Measurements from ENCODE around the gene PDGFB. TPM values are rescaled to one million over a fixed set of nuclear protein-coding genes. Genes with fewer than 3 reads are reported as not detected.

The PDGFB gene
- total and polyA plus RNA-seq, 7 donors: 1.4 to 9.6 (median 5.5) TPM

GRCh38 chr22:39177456-39177775 is 67.4 kb downstream of the PDGFB start:
- intact Hi-C loops (cut with DNase I): no loop called here
- Histone ChIP-seq H3K4me3 (no peak overlapping the region), H3K27me3 (no peaks in the 10 kb centered on the region), H3K27ac (peak overlapping the region; percentile 70 to 76 (median 73)), H3K36me3 (no peaks in the 10 kb centered on the region), H3K4me1 (peaks cover 0 to 45% (median 33%) of the 10 kb centered on the region in 4 donors), H3K9me3 (peaks cover 0 to 1% (median 0%) of the 10 kb centered on the region in 4 donors)
- DNase-seq: no peak
- TF ChIP-seq POLR2AphosphoS5 (IDR thresholded peaks at IDR 0.05): no peak
- TF ChIP-seq, protein P1, sequence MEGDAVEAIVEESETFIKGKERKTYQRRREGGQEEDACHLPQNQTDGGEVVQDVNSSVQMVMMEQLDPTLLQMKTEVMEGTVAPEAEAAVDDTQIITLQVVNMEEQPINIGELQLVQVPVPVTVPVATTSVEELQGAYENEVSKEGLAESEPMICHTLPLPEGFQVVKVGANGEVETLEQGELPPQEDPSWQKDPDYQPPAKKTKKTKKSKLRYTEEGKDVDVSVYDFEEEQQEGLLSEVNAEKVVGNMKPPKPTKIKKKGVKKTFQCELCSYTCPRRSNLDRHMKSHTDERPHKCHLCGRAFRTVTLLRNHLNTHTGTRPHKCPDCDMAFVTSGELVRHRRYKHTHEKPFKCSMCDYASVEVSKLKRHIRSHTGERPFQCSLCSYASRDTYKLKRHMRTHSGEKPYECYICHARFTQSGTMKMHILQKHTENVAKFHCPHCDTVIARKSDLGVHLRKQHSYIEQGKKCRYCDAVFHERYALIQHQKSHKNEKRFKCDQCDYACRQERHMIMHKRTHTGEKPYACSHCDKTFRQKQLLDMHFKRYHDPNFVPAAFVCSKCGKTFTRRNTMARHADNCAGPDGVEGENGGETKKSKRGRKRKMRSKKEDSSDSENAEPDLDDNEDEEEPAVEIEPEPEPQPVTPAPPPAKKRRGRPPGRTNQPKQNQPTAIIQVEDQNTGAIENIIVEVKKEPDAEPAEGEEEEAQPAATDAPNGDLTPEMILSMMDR (IDR thresholded peaks at IDR 0.05): no peak
- TF ChIP-seq EP300 (IDR thresholded peaks at IDR 0.05): no peak
- no peak for TF ChIP-seq POLR2A (IDR thresholded peaks at IDR 0.05)
- WGBS, 2 donors: 84 to 94% methylated on average over 2 of the region's 2 CpGs

- intact Hi-C loops (cut with DNase I): no loop called here
- Histone ChIP-seq H3K27me3 (no peaks in the 10 kb centered on the region), H3K36me3 (no peaks in the 10 kb centered on the region), H3K27ac (peak overlapping the region; percentile 70 to 76 (median 73)), H3K9me3 (peaks cover 0 to 1% (median 0%) of the 10 kb centered on the region in 4 donors), H3K4me3 (no peak overlapping the region), H3K4me1 (peaks cover 0 to 45% (median 33%) of the 10 kb centered on the region in 4 donors)
- TF ChIP-seq POLR2A (IDR thresholded peaks at IDR 0.05) (no peak), POLR2AphosphoS5 (IDR thresholded peaks at IDR 0.05) (no peak), EP300 (IDR thresholded peaks at IDR 0.05) (no peak)
- TF ChIP-seq, protein P1 (IDR thresholded peaks at IDR 0.05): no peak
- WGBS, 2 donors: 85 to 90% methylated on average over 14 of the region's 14 CpGs
- no peak for DNase-seq
Measured at GRCh38 chr22:39176714-39177455, 67.9 kb downstream of the PDGFB start.

DNA sequence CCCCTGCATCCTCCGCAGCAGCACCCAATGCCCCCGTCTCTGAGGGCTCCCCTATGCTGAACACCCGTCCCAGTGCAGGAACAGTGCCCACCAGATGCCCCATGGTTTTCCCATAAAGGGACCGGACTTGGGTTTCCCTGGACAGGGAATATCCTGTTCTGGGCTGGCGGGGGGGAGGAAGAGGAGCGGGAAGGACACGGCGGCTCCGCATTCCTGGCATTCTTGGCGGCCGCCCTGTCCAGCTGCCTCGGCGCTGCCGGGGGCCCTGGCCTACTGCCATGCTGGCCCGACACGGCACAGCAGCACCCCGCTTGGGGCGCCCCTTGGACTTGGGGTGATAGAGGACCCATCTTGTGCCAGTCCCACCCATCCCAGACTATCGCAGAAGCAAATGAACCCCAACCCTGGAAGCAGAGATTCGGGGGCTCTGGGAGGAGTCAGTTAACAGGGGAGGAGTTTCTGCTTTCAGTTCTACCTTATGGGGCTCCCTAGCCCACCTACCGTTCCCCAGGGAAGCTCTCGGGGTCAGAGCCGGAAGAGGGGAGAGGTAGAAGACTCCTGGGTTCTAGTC is 68.6 kb downstream of the PDGFB start:
- no peaks in the 10 kb centered on the region for H3K27me3 ChIP-seq
- intact Hi-C loops (cut with DNase I): no loop called here
- H3K27ac ChIP-seq: peak overlapping the region; percentile 70 to 76 (median 73)
- 34 to 60% methylated on average over 23 of the region's 23 CpGs for WGBS, 2 donors
- H3K4me3 ChIP-seq: peak overlapping the region in 3 of 4 donors; percentile 4 to 30 (median 28)
- TF ChIP-seq EP300 (IDR thresholded peaks at IDR 0.05) (peak in 2 of 4 donors; percentile 74 to 89), POLR2AphosphoS5 (IDR thresholded peaks at IDR 0.05) (peak; percentile 59 to 84 (median 79)), POLR2A (IDR thresholded peaks at IDR 0.05) (no peak)
- H3K36me3 ChIP-seq: no peaks in the 10 kb centered on the region
- peak; percentile 88 for DNase-seq
- H3K9me3 ChIP-seq: no peaks in the 10 kb centered on the region
- peaks cover 0 to 46% (median 38%) of the 10 kb centered on the region in 4 donors for H3K4me1 ChIP-seq

- TF ChIP-seq EP300 (IDR thresholded peaks at IDR 0.05): no peak
- TF ChIP-seq POLR2AphosphoS5 (IDR thresholded peaks at IDR 0.05): no peak
- TF ChIP-seq, protein P1 (IDR thresholded peaks at IDR 0.05): no peak
- TF ChIP-seq POLR2A (IDR thresholded peaks at IDR 0.05): no peak
- Histone ChIP-seq H3K4me1 (peaks cover 0 to 50% (median 44%) of the 10 kb centered on the region in 4 donors), H3K4me3 (no peak overlapping the region), H3K36me3 (no peaks in the 10 kb centered on the region), H3K9me3 (no peaks in the 10 kb centered on the region), H3K27me3 (no peaks in the 10 kb centered on the region), H3K27ac (peak overlapping the region; percentile 70 to 76 (median 73))
- no peak for DNase-seq
- intact Hi-C loops (cut with DNase I): no loop called here
- WGBS, 2 donors: 67 to 84% methylated on average over 18 of the region's 18 CpGs
Measured at GRCh38 chr22:39175353-39176142, 69.2 kb downstream of the PDGFB start.

Data from sigmoid colon (tissue), 7 donors.